Hematopoietic multipotent progenitor cell treated with erythropoietin and hydrocortisone succinate and interleukin-3 and kit ligand, for 6 days (in vitro differentiated cells): ENCODE data around the gene KCNQ5.

Experiments
- DNase-seq: peaks from one replicate; pipeline ENCODE4 v3.0.0-alpha.2; 2015

Gene KCNQ5

GRCh38 chr6:72810571-72811280 is 188.9 kb downstream of the KCNQ5 start:
- no peak for DNase-seq

- no peak for DNase-seq
These were observed 190.1 kb downstream of the KCNQ5 start for GRCh38 chr6:72811971-72812421.

- peak; percentile 71 for DNase-seq
These were observed 192.1 kb downstream of the KCNQ5 start for GRCh38 chr6:72813807-72814596.

GRCh38 chr6:72816022-72816421 is 194.2 kb downstream of the KCNQ5 start:
- no peak for DNase-seq

GRCh38 chr6:72817208-72817607 is 195.3 kb downstream of the KCNQ5 start:
- DNase-seq: no peak

- peak; percentile 44 for DNase-seq
These were observed 197.7 kb downstream of the KCNQ5 start for GRCh38 chr6:72819609-72820008.

- DNase-seq: no peak
These were observed 198.3 kb downstream of the KCNQ5 start for GRCh38 chr6:72820153-72820552.

GRCh38 chr6:72820906-72821305 is 199.0 kb downstream of the KCNQ5 start:
- DNase-seq: peak; percentile 44

GRCh38 chr6:72822023-72822422 is 200.2 kb downstream of the KCNQ5 start:
- no peak for DNase-seq

- DNase-seq: no peak
These were observed 200.8 kb downstream of the KCNQ5 start for GRCh38 chr6:72822691-72823090.

GRCh38 chr6:72824833-72825232 is 203.0 kb downstream of the KCNQ5 start:
- no peak for DNase-seq

- no peak for DNase-seq
These were observed 203.5 kb downstream of the KCNQ5 start for GRCh38 chr6:72825315-72825911.

GRCh38 chr6:72826037-72826436 is 204.2 kb downstream of the KCNQ5 start:
- no peak for DNase-seq

GRCh38 chr6:72826744-72827438 is 205.0 kb downstream of the KCNQ5 start:
- no peak for DNase-seq

GRCh38 chr6:72828904-72829303 is 207.0 kb downstream of the KCNQ5 start:
- no peak for DNase-seq

- DNase-seq: no peak
These were observed 210.4 kb downstream of the KCNQ5 start for GRCh38 chr6:72832271-72832670.

- DNase-seq: no peak
These were observed 213.9 kb downstream of the KCNQ5 start for GRCh38 chr6:72835749-72836148.

GRCh38 chr6:72836971-72837370 is 215.1 kb downstream of the KCNQ5 start:
- no peak for DNase-seq

- DNase-seq: no peak
These were observed 219.3 kb downstream of the KCNQ5 start for GRCh38 chr6:72841195-72841594.

GRCh38 chr6:72842140-72842539 is 220.3 kb downstream of the KCNQ5 start:
- no peak for DNase-seq

GRCh38 chr6:72844614-72845013 is 222.8 kb downstream of the KCNQ5 start:
- DNase-seq: no peak

- no peak for DNase-seq
These were observed 227.5 kb downstream of the KCNQ5 start for GRCh38 chr6:72849346-72849745.

GRCh38 chr6:72850040-72850439 is 228.2 kb downstream of the KCNQ5 start:
- no peak for DNase-seq
